ENCODE measurements around the gene B2M. TPM values are rescaled to one million over a fixed set of nuclear protein-coding genes. Genes with fewer than 3 reads are reported as not detected.
"Not testable (repeated sequence)": the region's sequence is repeated elsewhere in the genome, so short reads cannot be mapped to it uniquely, and the experiment has no call there.

B2M gene
- total RNA-seq, 1 donor from 2014 or later = 809 TPM

- DNase-seq (ENCODE audit: low spot score) = no peak
- peak; percentile 10 for ATAC-seq
Observed at GRCh38 chr15:44720460-44721176, 9.3 kb downstream of the B2M start.

- DNase-seq (ENCODE audit: low spot score) (no peak), ATAC-seq (no peak)
Observed at GRCh38 chr15:44722011-44722410, 10.7 kb downstream of the B2M start.

- ATAC-seq (no peak), DNase-seq (ENCODE audit: low spot score) (no peak)
Observed at GRCh38 chr15:44726136-44726535, 14.8 kb downstream of the B2M start.

GRCh38 chr15:44726568-44727484, 15.5 kb downstream of the B2M start:
- ATAC-seq (peak; percentile 3), DNase-seq (ENCODE audit: low spot score) (no peak)

- ATAC-seq (no peak), DNase-seq (ENCODE audit: low spot score) (no peak)
Observed at GRCh38 chr15:44727485-44728231, 16.3 kb downstream of the B2M start.

GRCh38 chr15:44728232-44728575, 16.9 kb downstream of the B2M start:
- DNase-seq (ENCODE audit: low spot score); ATAC-seq: not testable (repeated sequence)

- peak; percentile 97 for DNase-seq (ENCODE audit: low spot score)
- ATAC-seq = peak; percentile 96
Observed at GRCh38 chr15:44728576-44729407, 17.5 kb downstream of the B2M start.

- ATAC-seq (peak; percentile 35), DNase-seq (ENCODE audit: low spot score) (no peak)
Observed at GRCh38 chr15:44729408-44730127, 18.3 kb downstream of the B2M start.

GRCh38 chr15:44734839-44735481, 23.6 kb downstream of the B2M start:
- DNase-seq (ENCODE audit: low spot score) = no peak
- ATAC-seq = no peak

- DNase-seq (ENCODE audit: low spot score) = no peak
- ATAC-seq = peak; percentile 13
Observed at GRCh38 chr15:44735482-44736180, 24.3 kb downstream of the B2M start.

- DNase-seq (ENCODE audit: low spot score) (no peak), ATAC-seq (no peak)
Observed at GRCh38 chr15:44736181-44736765, 25.0 kb downstream of the B2M start, which contains the start of gene TRIM69. Gene TRIM69 (plus strand): TSS chr15:44736528. CDS start chr15:44736705, 177 bp downstream.

GRCh38 chr15:44738340-44738984, 27.1 kb downstream of the B2M start:
- DNase-seq (ENCODE audit: low spot score) = no peak
- ATAC-seq = peak; percentile 82

- ATAC-seq; DNase-seq (ENCODE audit: low spot score): not testable (repeated sequence)
Observed at GRCh38 chr15:44739222-44739847, 28.0 kb downstream of the B2M start.

- ATAC-seq; DNase-seq (ENCODE audit: low spot score): not testable (repeated sequence)
Observed at GRCh38 chr15:44743454-44743853, 32.1 kb downstream of the B2M start.

- DNase-seq (ENCODE audit: low spot score) = no peak
Observed at GRCh38 chr15:44753345-44753744, 42.0 kb downstream of the B2M start.

GRCh38 chr15:44763187-44763586, 51.9 kb downstream of the B2M start:
- no peak for DNase-seq (ENCODE audit: low spot score)
- ATAC-seq = no peak

More at GRCh38 chr15:44753345-44753744, 42.0 kb downstream of the B2M start:
- ATAC-seq = no peak

- DNase-seq (ENCODE audit: low spot score) (no peak), ATAC-seq (no peak)
Observed at GRCh38 chr15:44763848-44764247, 52.5 kb downstream of the B2M start.

Measured in left lobe of liver (tissue), 2 donors.